HepG2 (cell line): Measurements from ENCODE around the gene WBP1. TPM values are rescaled to one million over a fixed set of nuclear protein-coding genes. Genes with fewer than 3 reads are reported as not detected.

Source experiments
- ATAC-seq: fragments of 200-7000 bp; cut with Tn5 transposase; 3 replicates; pipeline ENCODE4 v1.9.1; 2020; ENCODE audit warnings: mild to moderate bottlenecking, moderate library complexity
- BruUV-seq: library from RNA; stranded (reverse); fragments of 400-500 nt; replicated peaks from 2 replicates; lab custom pipeline; 2021; lab: Mats Ljungman, UMichigan
- CTCF ChIA-PET: fragments of 300-600 bp; formaldehyde crosslinking; extraction: SDS; loops from one replicate; lab custom pipeline; 2021; ENCODE audit warnings: low total read pairs, inconsistent platforms, low intra/inter-chr PET ratio; lab: Yijun Ruan, JAX
- POLR2A ChIA-PET: fragments of 350-600 bp; sonication (Branson Sonifier 250); formaldehyde crosslinking; loops from one replicate; lab custom pipeline; 2020; ENCODE audit warnings: antibody characterized with exemption, inconsistent platforms; lab: Yijun Ruan, JAX
- DNase-seq: peaks from one replicate; pipeline ENCODE4 v3.0.0-alpha.2; 2015; ENCODE audit warnings: low spot score
- FAIRE-seq: peaks from 3 replicates; lab custom pipeline; 2011; peaks lifted over from hg19 to GRCh38; lab: Jason Lieb, UNC
- H2AFZ ChIP-seq: one replicate; pipeline ENCODE4 v1.6.1; 2011; ENCODE audit warnings: low read length, inconsistent platforms
- H3K27ac ChIP-seq: fragments of 300-600 bp; 3 replicates; pipeline ENCODE4 v1.8.0; 2011; ENCODE audit warnings: mixed run types, mild to moderate bottlenecking, mixed read lengths, low read length, inconsistent platforms; ENCODE audit not compliant: insufficient read depth; ENCODE audit errors: extremely low read length
- H3K27me3 ChIP-seq, 2 experiments: fragments of 200-600 bp in 1 of 2; 2 replicates in 1 of 2; 3 replicates in 1 of 2; pipeline versions ENCODE4 v1.6.0 to v1.8.0; 2011; ENCODE audit warnings: low read length in 2 of 2, mild to moderate bottlenecking in 2 of 2, moderate library complexity in 2 of 2, inconsistent platforms in 1 of 2; ENCODE audit not compliant: insufficient read depth in 2 of 2, control insufficient read depth in 1 of 2
- H3K36me3 ChIP-seq, 2 experiments: fragments of 200-600 bp in 1 of 2; replicated peaks in 1 of 2; 2 replicates in 1 of 2; 3 replicates in 1 of 2; pipeline versions ENCODE4 v1.5.1 to v1.8.0; 2011; ENCODE audit warnings: low read length in 2 of 2, inconsistent platforms in 1 of 2; ENCODE audit not compliant: insufficient read depth in 2 of 2, control insufficient read depth in 1 of 2
- H3K4me1 ChIP-seq: 2 replicates; pipeline ENCODE4 v1.5.1; 2012; ENCODE audit warnings: low read length, inconsistent platforms; ENCODE audit not compliant: insufficient read depth
- H3K4me2 ChIP-seq: 2 replicates; pipeline ENCODE4 v1.6.0; 2011; ENCODE audit warnings: low read depth, low read length, inconsistent platforms
- H3K4me3 ChIP-seq, 3 experiments: fragments of 200-600 bp in 1 of 3; sonication (generic), shearing (Covaris generic) in 1 of 3; replicated peaks in 1 of 3; 2 replicates each; pipeline ENCODE4 v1.5.1; 2011 to 2016; ENCODE audit warnings: low read length in 3 of 3, inconsistent platforms in 2 of 3, low read depth in 2 of 3, mild to moderate bottlenecking in 2 of 3, control low read depth in 1 of 3, mixed read lengths in 1 of 3; ENCODE audit not compliant: insufficient read depth in 1 of 3
- H3K79me2 ChIP-seq: one replicate; pipeline ENCODE4 v1.6.1; 2011; ENCODE audit warnings: low read length, inconsistent platforms; ENCODE audit not compliant: insufficient read depth
- H3K9ac ChIP-seq: 2 replicates; pipeline ENCODE4 v1.6.0; 2011; ENCODE audit warnings: mild to moderate bottlenecking, low read depth, low read length, inconsistent platforms; ENCODE audit not compliant: insufficient read depth
- H3K9me3 ChIP-seq: 2 replicates; pipeline ENCODE4 v1.5.1; 2012; ENCODE audit warnings: mild to moderate bottlenecking, low read length
- H4K20me1 ChIP-seq: 2 replicates; pipeline ENCODE4 v1.6.0; 2011; ENCODE audit warnings: inconsistent platforms, mild to moderate bottlenecking, low read length, moderate library complexity; ENCODE audit not compliant: insufficient read depth
- MAFG ChIP-seq: sonication (generic); formaldehyde crosslinking; IDR thresholded peaks from 2 replicates; pipeline ENCODE4 v1.5.1; 2020; ENCODE audit warnings: mild to moderate bottlenecking, missing genetic modification reagents
- MEF2D ChIP-seq: sonication (generic); formaldehyde crosslinking; IDR thresholded peaks from 2 replicates; pipeline ENCODE4 v1.5.1; 2020; ENCODE audit warnings: mild to moderate bottlenecking, missing genetic modification reagents
- NFRKB ChIP-seq: fragments of 450-650 bp; IDR thresholded peaks from 2 replicates; pipeline ENCODE4 v1.6.1; 2017
- PCBP1 ChIP-seq: fragments of 200-400 bp; formaldehyde crosslinking; IDR thresholded peaks from 2 replicates; pipeline ENCODE4 v1.6.1; 2017; ENCODE audit warnings: mild to moderate bottlenecking, low read depth, low read length, borderline replicate concordance
- RXRA ChIP-seq: sonication (generic); formaldehyde crosslinking; IDR thresholded peaks from 2 replicates; pipeline ENCODE4 v1.5.1; 2020; ENCODE audit warnings: missing genetic modification reagents
- SNAI1 ChIP-seq: sonication (generic); formaldehyde crosslinking; IDR thresholded peaks from 2 replicates; pipeline ENCODE4 v1.5.0; 2020; ENCODE audit warnings: mild to moderate bottlenecking, missing genetic modification reagents, borderline replicate concordance
- SRY ChIP-seq: sonication (generic); formaldehyde crosslinking; IDR thresholded peaks from 2 replicates; pipeline ENCODE4 v1.8.0; 2022; ENCODE audit warnings: mild to moderate bottlenecking, missing genetic modification reagents
- STAG1 ChIP-seq: sonication (generic); formaldehyde crosslinking; IDR thresholded peaks from 2 replicates; pipeline ENCODE4 v1.4.0; 2020; ENCODE audit warnings: missing genetic modification reagents
- YY1 ChIP-seq: IDR thresholded peaks from 2 replicates; pipeline ENCODE4 v1.6.1; 2011; ENCODE audit warnings: low read length, low read depth, moderate library complexity, mild to moderate bottlenecking; ENCODE audit not compliant: insufficient read depth, insufficient replicate concordance
- ZFP90 ChIP-seq: sonication (generic); formaldehyde crosslinking; IDR thresholded peaks from 2 replicates; pipeline ENCODE4 v1.8.0; 2022; ENCODE audit warnings: missing genetic modification reagents, mild to moderate bottlenecking, inconsistent platforms, borderline replicate concordance
- ZNF431 ChIP-seq: sonication (generic); formaldehyde crosslinking; IDR thresholded peaks from 2 replicates; pipeline ENCODE4 v1.9.0; 2022; ENCODE audit warnings: missing genetic modification reagents, low read depth, mild to moderate bottlenecking, borderline replicate concordance
- ZNF460 ChIP-seq: sonication (generic); formaldehyde crosslinking; IDR thresholded peaks from 2 replicates; pipeline ENCODE4 v1.5.1; 2020; ENCODE audit warnings: missing genetic modification reagents, mild to moderate bottlenecking, borderline replicate concordance
- ZNF646 ChIP-seq: sonication (generic); formaldehyde crosslinking; IDR thresholded peaks from 2 replicates; pipeline ENCODE4 v1.9.0; 2021; ENCODE audit warnings: mild to moderate bottlenecking, missing genetic modification reagents
- ZNF740 ChIP-seq: sonication (generic); formaldehyde crosslinking; IDR thresholded peaks from 2 replicates; pipeline ENCODE4 v1.4.0; 2020; ENCODE audit warnings: missing genetic modification reagents
- ZNF777 ChIP-seq: sonication (generic); formaldehyde crosslinking; IDR thresholded peaks from 2 replicates; pipeline ENCODE4 v1.4.0; 2020; ENCODE audit warnings: missing genetic modification reagents
- WGBS: methylation state at CpG from one replicate; pipeline ENCODE4 v1.1.6; 2017; ENCODE audit warnings: low lambda C conversion rate; 5-methylcytosine and 5-hydroxymethylcytosine counted together
- in situ Hi-C: cut with HindIII; loops from 2 replicates; pipeline ENCODE4 v1.10.0; 2017; ENCODE audit warnings: low pct_unique_long_range_greater_than_20kb; ENCODE audit not compliant: extremely low pct_ligation_motif_present
- intact Hi-C: fragments of 100-400 bp; cut with micrococcal nuclease; formaldehyde crosslinking; loops from one replicate; pipeline ENCODE4 v1.10.0; 2022; ENCODE audit not compliant: unreplicated experiment
- polyA plus RNA-seq, 8 experiments: library from polyadenylated mRNA; depleted of rRNA in 3 of 8; stranded (reverse) in 7 of 8; unstranded in 1 of 8; fragments of >200 nt; fragmentation: Illumina TruSeq in 4 of 8; extraction: Trizol in 4 of 8; gene quantifications; 2 replicates each; pipeline versions ENCODE4 v1.2.1 to v1.2.3, GENCODE V29; 2011 to 2016; ENCODE audit warnings: low read depth in 4 of 8, missing spikeins in 1 of 8, mixed read lengths in 1 of 8; ENCODE audit not compliant: insufficient read depth in 1 of 8
- total RNA-seq, 5 experiments: library from RNA; depleted of rRNA; stranded (reverse); fragments of >200 nt; fragmentation: Illumina TruSeq; extraction: Trizol; gene quantifications; 2 replicates each; pipeline ENCODE4 v1.2.3, GENCODE V29; 2016; ENCODE audit warnings: low read depth in 1 of 5

WBP1 gene
- total and polyA plus RNA-seq, 2 of the 13 experiments (the other 11 are each of a cell fraction or from before 2014, with no cell fraction given): 38.8 to 85.7 TPM

- TF ChIP-seq PCBP1 (peak; percentile 78; the same call in 1 of the 2 replicates), NFRKB (peak; percentile 71; the same call in 1 of the 2 replicates), ZFP90 (peak; percentile 97)
Observed at GRCh38 chr2:74507145-74507925, 49.1 kb downstream of the WBP1 start, which contains the start of gene PCGF1 (continued).

- no TSS peak for BruUV-seq
- TF ChIP-seq STAG1: no peak
- TF ChIP-seq ZNF777 (CRISPR knock-in tag): no peak
- TF ChIP-seq MAFG: no peak
- peak; percentile 59; the same call in 1 of the 2 replicates for TF ChIP-seq SRY
- TF ChIP-seq ZNF740 (CRISPR knock-in tag): peak; percentile 9; the same call in 1 of the 2 replicates
- TF ChIP-seq ZNF646 (CRISPR knock-in tag): no peak
- TF ChIP-seq MEF2D: no peak
- TF ChIP-seq RXRA: peak; percentile 43; the same call in 1 of the 2 replicates
- TF ChIP-seq SNAI1 (CRISPR knock-in tag): peak; percentile 16; the same call in 1 of the 2 replicates
- TF ChIP-seq ZNF431 (CRISPR knock-in tag): 0 out of 2 replicates have a peak, but pooled peaks have one; percentile 34
- TF ChIP-seq YY1: peak; percentile 28
- TF ChIP-seq ZNF460 (CRISPR knock-in tag): no peak
Observed at GRCh38 chr2:74507926-74508520, 49.8 kb downstream of the WBP1 start.

More at GRCh38 chr2:74507926-74508520, 49.8 kb downstream of the WBP1 start:
- ChIA-PET CTCF (interaction anchor here (1.6 to 1.7 kb wide), 2 partner anchors 24 to 25 kb away, joined by 8 to 10 read pairs; partner anchors contain the start of genes CCDC142 and TTC31), POLR2A (interaction anchor here (0.8 to 16.5 kb wide), 10 partner anchors 9 to 79 kb away, joined by 3 to 795 read pairs (median 6); partner anchors contain the start of genes AUP1, CCDC142, DQX1 and HTRA2)
- Histone ChIP-seq H3K9ac (peak overlapping the region; percentile 94), H3K9me3 (no peaks in the 10 kb centered on the region), H4K20me1 (no peaks in the 10 kb centered on the region), H3K4me2 (peak overlapping the region; percentile 98), H3K4me1 (peaks cover 79% of the 10 kb centered on the region), H3K27me3 (no peaks in the 10 kb centered on the region; a peak in 1 of 5 replicates), H2AFZ (no peak overlapping the region), H3K4me3 (peak overlapping the region; percentile 79 to 97 (median 95)), H3K27ac (peak overlapping the region; percentile 95), H3K79me2 (peaks cover 38% of the 10 kb centered on the region), H3K36me3 (no peaks in the 10 kb centered on the region; a peak in 3 of 5 replicates)
- in situ Hi-C loops: no loop called here
- no peak for DNase-seq
- no peak for FAIRE-seq
- under 1% methylated on average over 38 of the region's 38 CpGs for WGBS
- intact Hi-C loops: loop anchor here (1.0 to 2.0 kb wide), 3 partner anchors 21 to 79 kb away; partner anchors contain the start of genes AUP1, HTRA2 and TTC31
- peak; percentile 59 for ATAC-seq
